ENCODE measurements around the gene FBXW11. TPM values are rescaled to one million over a fixed set of nuclear protein-coding genes. Genes with fewer than 3 reads are reported as not detected.

The FBXW11 gene
- total RNA-seq, 1 donor from 2014 or later: 110 TPM

DNA sequence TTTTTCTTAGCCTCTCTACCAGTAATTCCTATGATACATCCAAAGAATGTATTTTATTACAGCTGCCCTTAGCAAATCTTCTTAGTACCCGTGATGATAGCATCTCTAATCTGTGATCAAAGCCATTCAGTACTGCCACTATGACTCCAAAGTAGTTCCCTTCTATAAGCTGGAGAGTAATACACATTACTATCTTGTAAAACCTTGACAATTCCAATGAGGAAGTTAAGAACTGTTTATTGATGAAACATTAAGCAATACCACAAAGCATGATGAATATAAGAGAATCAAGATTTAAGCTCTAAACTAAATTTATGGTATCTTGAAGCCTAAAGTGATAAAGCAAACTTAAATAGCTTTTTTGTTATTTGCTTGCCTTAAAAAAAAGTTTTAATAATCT, 134.7 kb downstream of the FBXW11 start:
- no peaks in the 10 kb centered on the region for H3K9me3 Mint-ChIP-seq (ENCODE audit: unreplicated experiment)
- H3K27ac Mint-ChIP-seq (ENCODE audit: unreplicated experiment): no peak overlapping the region
- H3K36me3 Mint-ChIP-seq (ENCODE audit: unreplicated experiment): peaks cover 6% of the 10 kb centered on the region
- peaks cover 3% of the 10 kb centered on the region for H3K4me1 Mint-ChIP-seq (ENCODE audit: low read depth, unreplicated experiment)
- no peak for DNase-seq
- no peaks in the 10 kb centered on the region for H3K27me3 Mint-ChIP-seq (ENCODE audit: unreplicated experiment)
- TF ChIP-seq, protein P1, sequence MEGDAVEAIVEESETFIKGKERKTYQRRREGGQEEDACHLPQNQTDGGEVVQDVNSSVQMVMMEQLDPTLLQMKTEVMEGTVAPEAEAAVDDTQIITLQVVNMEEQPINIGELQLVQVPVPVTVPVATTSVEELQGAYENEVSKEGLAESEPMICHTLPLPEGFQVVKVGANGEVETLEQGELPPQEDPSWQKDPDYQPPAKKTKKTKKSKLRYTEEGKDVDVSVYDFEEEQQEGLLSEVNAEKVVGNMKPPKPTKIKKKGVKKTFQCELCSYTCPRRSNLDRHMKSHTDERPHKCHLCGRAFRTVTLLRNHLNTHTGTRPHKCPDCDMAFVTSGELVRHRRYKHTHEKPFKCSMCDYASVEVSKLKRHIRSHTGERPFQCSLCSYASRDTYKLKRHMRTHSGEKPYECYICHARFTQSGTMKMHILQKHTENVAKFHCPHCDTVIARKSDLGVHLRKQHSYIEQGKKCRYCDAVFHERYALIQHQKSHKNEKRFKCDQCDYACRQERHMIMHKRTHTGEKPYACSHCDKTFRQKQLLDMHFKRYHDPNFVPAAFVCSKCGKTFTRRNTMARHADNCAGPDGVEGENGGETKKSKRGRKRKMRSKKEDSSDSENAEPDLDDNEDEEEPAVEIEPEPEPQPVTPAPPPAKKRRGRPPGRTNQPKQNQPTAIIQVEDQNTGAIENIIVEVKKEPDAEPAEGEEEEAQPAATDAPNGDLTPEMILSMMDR (IDR thresholded peaks at IDR 0.05; ENCODE audit: partially characterized antibody, unreplicated experiment): no peak
- H3K4me3 Mint-ChIP-seq (ENCODE audit: unreplicated experiment): no peak overlapping the region

DNA sequence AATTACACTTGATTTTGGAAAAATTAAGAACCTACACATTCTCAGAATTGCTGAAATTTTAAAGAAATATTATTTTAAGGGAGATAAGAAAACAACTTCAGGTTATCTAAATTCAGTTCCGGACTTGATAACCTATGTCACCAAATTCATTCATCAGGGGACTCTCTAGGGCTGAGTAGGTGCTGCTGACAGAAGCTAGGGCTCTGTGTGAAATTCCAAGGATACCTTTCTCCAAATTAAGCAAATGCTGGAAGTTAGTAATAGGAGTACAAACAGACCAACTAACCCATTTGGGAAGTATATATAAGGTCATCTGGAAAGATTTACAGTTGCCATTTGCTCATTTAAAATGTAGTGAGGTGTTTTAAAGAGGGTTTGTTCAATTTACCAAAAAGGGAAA, 136.5 kb downstream of the FBXW11 start:
- H3K4me1 Mint-ChIP-seq (ENCODE audit: low read depth, unreplicated experiment): peaks cover 3% of the 10 kb centered on the region

DNA sequence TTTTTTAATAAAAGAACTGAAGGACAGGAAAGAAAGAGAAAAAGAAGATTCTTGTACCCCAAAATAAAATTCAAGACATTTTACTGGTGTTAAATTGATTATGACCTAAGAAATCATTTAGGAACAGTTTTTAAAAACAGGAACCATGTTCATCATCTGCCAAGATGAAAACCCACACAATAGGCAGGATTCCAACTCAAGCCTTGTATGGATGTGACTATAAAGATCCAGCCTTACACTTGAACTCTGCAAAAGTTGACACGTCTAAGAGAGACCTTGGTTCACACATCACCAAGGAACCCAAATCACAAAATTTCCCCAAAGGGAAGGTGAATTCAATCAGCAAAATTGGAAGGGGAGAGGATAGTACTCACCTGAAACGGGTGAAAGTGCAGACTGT, 138.2 kb downstream of the FBXW11 start:
- Mint-ChIP-seq H3K4me3 (ENCODE audit: unreplicated experiment) (no peak overlapping the region), H3K4me1 (ENCODE audit: low read depth, unreplicated experiment) (peaks cover 3% of the 10 kb centered on the region), H3K9me3 (ENCODE audit: unreplicated experiment) (peaks cover 1% of the 10 kb centered on the region), H3K27ac (ENCODE audit: unreplicated experiment) (no peak overlapping the region), H3K36me3 (ENCODE audit: unreplicated experiment) (no peaks in the 10 kb centered on the region), H3K27me3 (ENCODE audit: unreplicated experiment) (no peaks in the 10 kb centered on the region)
- TF ChIP-seq, protein P1 (IDR thresholded peaks at IDR 0.05; ENCODE audit: partially characterized antibody, unreplicated experiment): no peak
- no peak for DNase-seq

More for the DNA sequence above, 136.5 kb downstream of the FBXW11 start:
- no peaks in the 10 kb centered on the region for H3K9me3 Mint-ChIP-seq (ENCODE audit: unreplicated experiment)
- H3K4me3 Mint-ChIP-seq (ENCODE audit: unreplicated experiment): no peak overlapping the region
- H3K27me3 Mint-ChIP-seq (ENCODE audit: unreplicated experiment): no peaks in the 10 kb centered on the region
- no peaks in the 10 kb centered on the region for H3K36me3 Mint-ChIP-seq (ENCODE audit: unreplicated experiment)
- DNase-seq: no peak
- H3K27ac Mint-ChIP-seq (ENCODE audit: unreplicated experiment): no peak overlapping the region
- TF ChIP-seq, protein P1 (IDR thresholded peaks at IDR 0.05; ENCODE audit: partially characterized antibody, unreplicated experiment): no peak

DNA sequence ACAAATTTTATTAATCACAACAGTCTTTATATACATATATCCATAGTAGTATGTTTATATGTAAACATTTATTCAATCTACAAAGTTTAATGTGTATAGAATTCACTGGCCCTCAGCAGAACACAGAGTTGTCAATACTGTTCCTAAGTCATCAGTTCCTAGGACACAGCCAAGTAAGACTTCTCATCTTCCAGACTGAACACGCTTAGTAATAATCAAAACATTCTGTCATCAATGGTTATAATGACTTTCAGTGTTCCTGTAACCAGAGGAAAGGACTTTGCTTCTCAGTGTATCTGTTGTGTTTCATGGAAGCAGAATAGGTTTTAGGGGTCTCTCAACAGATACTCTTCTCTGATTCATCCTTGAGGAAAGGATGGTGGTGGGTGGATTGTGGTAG, 138.7 kb downstream of the FBXW11 start:
- no peaks in the 10 kb centered on the region for H3K27me3 Mint-ChIP-seq (ENCODE audit: unreplicated experiment)
- TF ChIP-seq, protein P1 (IDR thresholded peaks at IDR 0.05; ENCODE audit: partially characterized antibody, unreplicated experiment): no peak
- no peak overlapping the region for H3K27ac Mint-ChIP-seq (ENCODE audit: unreplicated experiment)
- DNase-seq: no peak
- H3K4me3 Mint-ChIP-seq (ENCODE audit: unreplicated experiment): no peak overlapping the region
- H3K36me3 Mint-ChIP-seq (ENCODE audit: unreplicated experiment): no peaks in the 10 kb centered on the region
- peaks cover 3% of the 10 kb centered on the region for H3K4me1 Mint-ChIP-seq (ENCODE audit: low read depth, unreplicated experiment)
- H3K9me3 Mint-ChIP-seq (ENCODE audit: unreplicated experiment): peaks cover 1% of the 10 kb centered on the region

DNA sequence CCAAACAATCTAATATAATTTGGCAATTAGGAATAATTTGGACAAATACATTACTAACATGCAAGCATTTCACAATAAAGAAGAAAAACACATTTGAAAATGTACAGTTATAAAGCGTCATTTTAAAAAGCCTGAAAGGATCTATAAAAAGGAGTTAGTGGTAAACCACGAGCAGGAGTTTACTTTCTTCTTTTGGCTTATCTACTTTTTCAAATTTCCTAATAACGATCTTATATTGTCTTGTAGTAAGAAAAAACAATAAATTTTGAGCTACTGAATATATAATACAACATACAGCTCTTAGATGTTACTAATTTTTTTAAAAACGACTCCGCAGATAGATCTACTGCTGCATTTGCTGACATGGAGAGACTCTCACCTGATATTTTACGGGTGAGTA, 141.0 kb downstream of the FBXW11 start:
- Mint-ChIP-seq H3K27ac (ENCODE audit: unreplicated experiment) (no peak overlapping the region), H3K4me1 (ENCODE audit: low read depth, unreplicated experiment) (peaks cover 3% of the 10 kb centered on the region), H3K9me3 (ENCODE audit: unreplicated experiment) (peaks cover 1% of the 10 kb centered on the region), H3K36me3 (ENCODE audit: unreplicated experiment) (no peaks in the 10 kb centered on the region), H3K27me3 (ENCODE audit: unreplicated experiment) (no peaks in the 10 kb centered on the region), H3K4me3 (ENCODE audit: unreplicated experiment) (no peak overlapping the region)
- DNase-seq: no peak
- TF ChIP-seq, protein P1 (IDR thresholded peaks at IDR 0.05; ENCODE audit: partially characterized antibody, unreplicated experiment): no peak
